ENCODE data around the gene CARD10. TPM values are rescaled to one million over a fixed set of nuclear protein-coding genes. Genes with fewer than 3 reads are reported as not detected.

The CARD10 gene
- total RNA-seq, 1 experiment from 2014 or later: 63.9 TPM

DNA sequence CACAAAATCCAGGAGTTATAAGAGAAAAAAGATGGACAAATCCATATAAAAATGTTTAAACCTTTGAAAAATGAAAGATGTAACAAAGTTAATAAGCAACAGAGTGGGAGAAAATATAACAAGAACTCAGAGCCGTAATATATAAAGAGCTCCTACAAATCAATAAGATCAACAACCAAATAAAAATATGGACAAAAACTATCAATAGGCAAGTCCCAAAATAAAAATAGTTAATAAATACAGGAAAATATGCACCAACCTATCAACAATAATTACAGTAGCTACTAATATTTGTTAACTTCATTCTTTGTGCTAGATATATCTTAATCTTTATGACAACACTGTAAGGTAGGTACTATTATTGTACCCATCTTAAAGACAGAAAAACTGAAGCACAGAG lies 2.8 kb downstream of the CARD10 start:
- Histone ChIP-seq H4K20me1 (ENCODE audit: insufficient read depth) (no peaks in the 10 kb centered on the region), H3K9me3 (ENCODE audit: insufficient read depth, low read depth) (no peaks in the 10 kb centered on the region), H3K4me2 (no peak overlapping the region), H3K27ac (no peak overlapping the region), H3K36me3 (ENCODE audit: low read depth) (0 out of 2 replicates have a peak, but pooled peaks cover 11% of the 10 kb centered on the region), H3K9me2 (ENCODE audit: insufficient read depth) (no peaks in the 10 kb centered on the region), H3K4me1 (replicated peaks; ENCODE audit: insufficient read depth) (peaks cover 43% of the 10 kb centered on the region), H3K4me3 (no peak overlapping the region), H3F3A (ENCODE audit: insufficient read depth, low read depth) (peaks cover 55% of the 10 kb centered on the region), H3K79me2 (ENCODE audit: low read depth) (peaks cover 64% of the 10 kb centered on the region), H3K27me3 (ENCODE audit: insufficient read depth, low read depth) (no peaks in the 10 kb centered on the region), H2AFZ (no peak overlapping the region)
- ChIA-PET CTCF (interaction anchor here (0.6 kb wide), 1 partner anchor 57 kb away, joined by 3 read pairs; no protein-coding TSS in a partner anchor), POLR2A (ENCODE audit: unreplicated experiment) (no interaction called here)
- TF ChIP-seq EZH2 (IDR thresholded peaks at IDR 0.05; ENCODE audit: low read depth): no peak
- no TSS peak for BruUV-seq (replicated peaks)
- intact Hi-C loops (cut with micrococcal nuclease; ENCODE audit: unreplicated experiment): no loop called here
- DNase-seq: no peak

DNA sequence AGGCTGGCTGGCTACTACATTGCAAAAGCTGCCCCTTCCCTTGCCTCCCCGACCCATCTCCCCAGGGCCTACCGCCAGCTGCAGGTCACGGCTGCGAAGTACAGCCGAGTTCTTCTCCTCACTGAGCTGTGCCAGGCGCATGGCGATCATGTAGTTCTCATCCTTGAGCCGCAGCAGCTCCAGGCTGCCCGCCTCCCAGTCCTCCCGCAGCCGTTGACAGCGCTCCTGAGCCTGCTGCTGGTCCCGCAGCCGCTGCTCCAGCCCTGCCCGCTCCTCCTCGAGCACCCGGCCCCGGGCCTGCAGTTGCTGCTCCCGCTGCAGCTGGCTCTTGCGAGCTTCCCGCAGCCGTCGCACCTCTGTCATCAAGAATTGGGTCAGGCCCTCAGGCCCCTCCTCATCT lies 3.3 kb downstream of the CARD10 start:
- no peaks in the 10 kb centered on the region for H4K20me1 ChIP-seq (ENCODE audit: insufficient read depth)
- no peaks in the 10 kb centered on the region for H3K27me3 ChIP-seq (ENCODE audit: insufficient read depth, low read depth)
- H3K79me2 ChIP-seq (ENCODE audit: low read depth): peaks cover 68% of the 10 kb centered on the region
- no peak for DNase-seq
- no peaks in the 10 kb centered on the region for H3K9me2 ChIP-seq (ENCODE audit: insufficient read depth)
- 0 out of 2 replicates have a peak, but pooled peaks cover 11% of the 10 kb centered on the region for H3K36me3 ChIP-seq (ENCODE audit: low read depth)
- ChIA-PET POLR2A (ENCODE audit: unreplicated experiment) (no interaction called here), CTCF (interaction anchor here (0.6 to 0.7 kb wide), 2 partner anchors 57 to 384 kb away, joined by 3 read pairs; no protein-coding TSS in a partner anchor)
- H3K4me2 ChIP-seq: no peak overlapping the region
- no peak overlapping the region for H2AFZ ChIP-seq
- peaks cover 56% of the 10 kb centered on the region for H3F3A ChIP-seq (ENCODE audit: insufficient read depth, low read depth)
- no TSS peak for BruUV-seq (replicated peaks)
- peaks cover 48% of the 10 kb centered on the region for H3K4me1 ChIP-seq (replicated peaks; ENCODE audit: insufficient read depth)
- TF ChIP-seq EZH2 (IDR thresholded peaks at IDR 0.05; ENCODE audit: low read depth) (no peak), CTCF (conservative IDR thresholded peaks at IDR 0.05) (no peak)
- H3K4me3 ChIP-seq: no peak overlapping the region
- intact Hi-C loops (cut with micrococcal nuclease; ENCODE audit: unreplicated experiment): no loop called here
- no peaks in the 10 kb centered on the region for H3K9me3 ChIP-seq (ENCODE audit: insufficient read depth, low read depth)
- no peak overlapping the region for H3K27ac ChIP-seq

DNA sequence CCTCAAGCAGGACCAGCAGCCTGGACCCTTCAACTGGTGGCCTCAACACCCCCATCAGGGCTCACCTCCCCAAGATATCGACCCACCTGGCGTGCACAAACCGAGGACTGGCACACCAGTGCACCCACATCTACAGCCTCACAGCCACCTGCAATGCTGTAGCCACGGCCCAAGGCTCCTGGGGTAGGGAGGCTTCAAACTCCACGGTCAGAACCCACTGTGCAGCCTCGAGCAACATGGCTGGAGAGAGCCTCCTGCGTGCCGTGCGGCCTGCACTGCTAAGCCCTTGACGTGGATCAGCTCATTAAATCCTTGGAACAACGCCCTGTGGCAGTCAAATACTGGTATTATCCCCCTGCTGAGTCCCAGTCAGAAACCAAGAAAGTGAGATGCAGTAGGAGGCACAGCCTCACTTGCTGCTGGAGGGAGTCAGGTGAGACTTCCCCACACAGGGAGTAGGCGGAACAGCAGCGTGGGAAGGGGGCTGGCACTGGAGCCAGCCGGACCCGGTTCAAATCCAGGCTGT lies 4.6 kb downstream of the CARD10 start:
- H2AFZ ChIP-seq: no peak overlapping the region
- 0 out of 2 replicates have a peak, but pooled peaks cover 11% of the 10 kb centered on the region for H3K36me3 ChIP-seq (ENCODE audit: low read depth)
- TF ChIP-seq EZH2 (IDR thresholded peaks at IDR 0.05; ENCODE audit: low read depth) (no peak), CTCF (conservative IDR thresholded peaks at IDR 0.05) (no peak)
- no peaks in the 10 kb centered on the region for H3K9me2 ChIP-seq (ENCODE audit: insufficient read depth)
- DNase-seq: no peak
- no peak overlapping the region for H3K4me2 ChIP-seq
- H3K4me3 ChIP-seq: no peak overlapping the region
- POLR2A ChIA-PET (ENCODE audit: unreplicated experiment): no interaction called here
- intact Hi-C loops (cut with micrococcal nuclease; ENCODE audit: unreplicated experiment): loop anchor here (5.0 kb wide), 1 partner anchor 238 kb away; no protein-coding TSS in a partner anchor
- H3K27me3 ChIP-seq (ENCODE audit: insufficient read depth, low read depth): no peaks in the 10 kb centered on the region
- BruUV-seq (replicated peaks): no TSS peak
- no peaks in the 10 kb centered on the region for H3K9me3 ChIP-seq (ENCODE audit: insufficient read depth, low read depth)
- CTCF ChIA-PET: no interaction called here
- peaks cover 54% of the 10 kb centered on the region for H3F3A ChIP-seq (ENCODE audit: insufficient read depth, low read depth)
- no peak overlapping the region for H3K27ac ChIP-seq
- H3K79me2 ChIP-seq (ENCODE audit: low read depth): peaks cover 78% of the 10 kb centered on the region
- peaks cover 58% of the 10 kb centered on the region for H3K4me1 ChIP-seq (replicated peaks; ENCODE audit: insufficient read depth)
- H4K20me1 ChIP-seq (ENCODE audit: insufficient read depth): no peaks in the 10 kb centered on the region
